ENCODE results near the gene UCKL1. TPM values are rescaled to one million over a fixed set of nuclear protein-coding genes. Genes with fewer than 3 reads are reported as not detected.

The UCKL1 gene
- total RNA-seq, 1 experiment from 2014 or later = 47.4 TPM

GRCh38 chr20:63942250-63942951 lies 13.8 kb downstream of the UCKL1 start:
- Histone ChIP-seq H3K27ac (ENCODE audit: low read length) (peak overlapping the region; percentile 79), H3K4me3 (ENCODE audit: low read depth in 2 of 2, low read length in 2 of 2) (no peak overlapping the region), H3K36me3 (ENCODE audit: control insufficient read depth, insufficient read depth, low read length) (no peaks in the 10 kb centered on the region; the same call in 1 of the 2 replicates), H3K4me1 (ENCODE audit: control insufficient read depth, insufficient read depth, low read length) (peaks cover 11% of the 10 kb centered on the region), H3K9me3 (ENCODE audit: control insufficient read depth, insufficient read depth, low read depth, low read length) (no peaks in the 10 kb centered on the region), H3K27me3 (ENCODE audit: control insufficient read depth, insufficient read depth, low read length) (no peaks in the 10 kb centered on the region)
- no peak; the same call in 1 of the 2 replicates for TF ChIP-seq POLR2AphosphoS5 (IDR thresholded peaks at IDR 0.05; ENCODE audit: low read depth, low read length)
- no peak for TF ChIP-seq TCF7L2 (IDR thresholded peaks at IDR 0.05; ENCODE audit: low read depth, low read length)
- TF ChIP-seq SIN3A (IDR thresholded peaks at IDR 0.05; ENCODE audit: borderline replicate concordance, insufficient read depth, low read depth, low read length) = no peak
- TF ChIP-seq, protein P1, sequence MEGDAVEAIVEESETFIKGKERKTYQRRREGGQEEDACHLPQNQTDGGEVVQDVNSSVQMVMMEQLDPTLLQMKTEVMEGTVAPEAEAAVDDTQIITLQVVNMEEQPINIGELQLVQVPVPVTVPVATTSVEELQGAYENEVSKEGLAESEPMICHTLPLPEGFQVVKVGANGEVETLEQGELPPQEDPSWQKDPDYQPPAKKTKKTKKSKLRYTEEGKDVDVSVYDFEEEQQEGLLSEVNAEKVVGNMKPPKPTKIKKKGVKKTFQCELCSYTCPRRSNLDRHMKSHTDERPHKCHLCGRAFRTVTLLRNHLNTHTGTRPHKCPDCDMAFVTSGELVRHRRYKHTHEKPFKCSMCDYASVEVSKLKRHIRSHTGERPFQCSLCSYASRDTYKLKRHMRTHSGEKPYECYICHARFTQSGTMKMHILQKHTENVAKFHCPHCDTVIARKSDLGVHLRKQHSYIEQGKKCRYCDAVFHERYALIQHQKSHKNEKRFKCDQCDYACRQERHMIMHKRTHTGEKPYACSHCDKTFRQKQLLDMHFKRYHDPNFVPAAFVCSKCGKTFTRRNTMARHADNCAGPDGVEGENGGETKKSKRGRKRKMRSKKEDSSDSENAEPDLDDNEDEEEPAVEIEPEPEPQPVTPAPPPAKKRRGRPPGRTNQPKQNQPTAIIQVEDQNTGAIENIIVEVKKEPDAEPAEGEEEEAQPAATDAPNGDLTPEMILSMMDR (IDR thresholded peaks at IDR 0.05) = no peak
- TF ChIP-seq, protein P2, sequence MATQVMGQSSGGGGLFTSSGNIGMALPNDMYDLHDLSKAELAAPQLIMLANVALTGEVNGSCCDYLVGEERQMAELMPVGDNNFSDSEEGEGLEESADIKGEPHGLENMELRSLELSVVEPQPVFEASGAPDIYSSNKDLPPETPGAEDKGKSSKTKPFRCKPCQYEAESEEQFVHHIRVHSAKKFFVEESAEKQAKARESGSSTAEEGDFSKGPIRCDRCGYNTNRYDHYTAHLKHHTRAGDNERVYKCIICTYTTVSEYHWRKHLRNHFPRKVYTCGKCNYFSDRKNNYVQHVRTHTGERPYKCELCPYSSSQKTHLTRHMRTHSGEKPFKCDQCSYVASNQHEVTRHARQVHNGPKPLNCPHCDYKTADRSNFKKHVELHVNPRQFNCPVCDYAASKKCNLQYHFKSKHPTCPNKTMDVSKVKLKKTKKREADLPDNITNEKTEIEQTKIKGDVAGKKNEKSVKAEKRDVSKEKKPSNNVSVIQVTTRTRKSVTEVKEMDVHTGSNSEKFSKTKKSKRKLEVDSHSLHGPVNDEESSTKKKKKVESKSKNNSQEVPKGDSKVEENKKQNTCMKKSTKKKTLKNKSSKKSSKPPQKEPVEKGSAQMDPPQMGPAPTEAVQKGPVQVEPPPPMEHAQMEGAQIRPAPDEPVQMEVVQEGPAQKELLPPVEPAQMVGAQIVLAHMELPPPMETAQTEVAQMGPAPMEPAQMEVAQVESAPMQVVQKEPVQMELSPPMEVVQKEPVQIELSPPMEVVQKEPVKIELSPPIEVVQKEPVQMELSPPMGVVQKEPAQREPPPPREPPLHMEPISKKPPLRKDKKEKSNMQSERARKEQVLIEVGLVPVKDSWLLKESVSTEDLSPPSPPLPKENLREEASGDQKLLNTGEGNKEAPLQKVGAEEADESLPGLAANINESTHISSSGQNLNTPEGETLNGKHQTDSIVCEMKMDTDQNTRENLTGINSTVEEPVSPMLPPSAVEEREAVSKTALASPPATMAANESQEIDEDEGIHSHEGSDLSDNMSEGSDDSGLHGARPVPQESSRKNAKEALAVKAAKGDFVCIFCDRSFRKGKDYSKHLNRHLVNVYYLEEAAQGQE (IDR thresholded peaks at IDR 0.05; ENCODE audit: insufficient read depth in 1 of 2, low read depth in 2 of 2, low read length in 1 of 2) = no peak
- peak; percentile 40 for ATAC-seq
- no TSS peak for BruUV-seq (replicated peaks)
- no peak for DNase-seq (ENCODE audit: low read depth, low spot score)
- ChIA-PET POLR2A (no interaction called here), CTCF (no interaction called here)
- in situ Hi-C loops (cut with HindIII; ENCODE audit: low pct_unique_long_range_greater_than_20kb, low sequenced_read_pairs) = no loop called here
- intact Hi-C loops (cut with micrococcal nuclease; ENCODE audit: unreplicated experiment) = no loop called here

- no peak for TF ChIP-seq SIN3A (IDR thresholded peaks at IDR 0.05; ENCODE audit: borderline replicate concordance, insufficient read depth, low read depth, low read length)
- no peak for TF ChIP-seq TCF7L2 (IDR thresholded peaks at IDR 0.05; ENCODE audit: low read depth, low read length)
- TF ChIP-seq, protein P2 (IDR thresholded peaks at IDR 0.05; ENCODE audit: insufficient read depth in 1 of 2, low read depth in 2 of 2, low read length in 1 of 2) = no peak
- no peak for TF ChIP-seq POLR2AphosphoS5 (IDR thresholded peaks at IDR 0.05; ENCODE audit: low read depth, low read length)
- TF ChIP-seq, protein P1 (IDR thresholded peaks at IDR 0.05) = no peak
- POLR2A ChIA-PET = no interaction called here
- CTCF ChIA-PET = no interaction called here
- BruUV-seq (replicated peaks) = no TSS peak
- no peaks in the 10 kb centered on the region for H3K27me3 ChIP-seq (ENCODE audit: control insufficient read depth, insufficient read depth, low read length)
- intact Hi-C loops (cut with micrococcal nuclease; ENCODE audit: unreplicated experiment) = no loop called here
- ATAC-seq = 0 out of 2 replicates have a peak, but pooled peaks have one; percentile 3
- in situ Hi-C loops (cut with HindIII; ENCODE audit: low pct_unique_long_range_greater_than_20kb, low sequenced_read_pairs) = no loop called here
- no peak for DNase-seq (ENCODE audit: low read depth, low spot score)
- no peak overlapping the region for H3K27ac ChIP-seq (ENCODE audit: low read length)
- H3K9me3 ChIP-seq (ENCODE audit: control insufficient read depth, insufficient read depth, low read depth, low read length) = no peaks in the 10 kb centered on the region
- H3K36me3 ChIP-seq (ENCODE audit: control insufficient read depth, insufficient read depth, low read length) = no peaks in the 10 kb centered on the region; the same call in 1 of the 2 replicates
- H3K4me1 ChIP-seq (ENCODE audit: control insufficient read depth, insufficient read depth, low read length) = peaks cover 6% of the 10 kb centered on the region
- no peak overlapping the region for H3K4me3 ChIP-seq (ENCODE audit: low read depth in 2 of 2, low read length in 2 of 2)
These were observed 14.7 kb downstream of the UCKL1 start for GRCh38 chr20:63941282-63942081.
